NCI-H446 (cell line): ENCODE measurements around the gene ANKS1B.
A peak's percentile ranks its signal among the peaks of the same experiment; 100 is the strongest.
"Not testable (repeated sequence)": the region's sequence is repeated elsewhere in the genome, so short reads cannot be mapped to it uniquely, and the experiment has no call there.

Experiments used
- DNase-seq, 2 experiments: peaks; one replicate each; lab custom pipeline; 2025; lab: John Stamatoyannopoulos, UW

ANKS1B gene

GRCh38 chr12:99765469-99766114 is 219.1 kb downstream of the ANKS1B start:
- DNase-seq, result no peak

GRCh38 chr12:99759444-99759843 is 225.3 kb downstream of the ANKS1B start:
- DNase-seq, result peak; percentile 19 to 41

- no peak for DNase-seq
Observed at GRCh38 chr12:99758997-99759396, 225.7 kb downstream of the ANKS1B start.

- DNase-seq, result no peak
Observed at GRCh38 chr12:99752740-99753139, 232.0 kb downstream of the ANKS1B start.

GRCh38 chr12:99746538-99746937 is 238.2 kb downstream of the ANKS1B start:
- DNase-seq, result no peak

GRCh38 chr12:99745895-99746294 is 238.8 kb downstream of the ANKS1B start:
- DNase-seq, result no peak

- no peak for DNase-seq
Observed at GRCh38 chr12:99745121-99745520, 239.6 kb downstream of the ANKS1B start.

DNA sequence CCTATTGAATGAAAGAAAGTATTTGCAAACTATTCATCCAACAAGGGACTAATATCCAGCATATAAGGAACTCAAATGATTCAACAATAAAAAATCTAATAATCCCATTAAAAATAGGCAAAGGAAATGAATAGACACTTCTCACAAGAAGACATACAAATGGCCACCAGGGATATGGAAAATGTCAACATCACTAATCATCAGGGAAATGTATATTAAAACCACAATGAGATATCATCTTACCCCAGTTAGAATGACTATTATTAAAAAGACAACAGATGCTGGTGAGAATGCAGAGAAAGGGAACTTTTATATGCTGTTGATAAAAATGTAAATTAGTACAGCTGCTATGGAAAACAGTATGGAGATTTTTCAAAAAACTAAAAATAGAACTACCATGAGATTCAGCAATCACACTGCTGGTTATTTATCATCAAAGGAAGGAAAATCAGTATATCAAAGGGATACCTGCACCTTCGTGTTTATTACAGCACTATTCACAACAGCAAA is 247.9 kb downstream of the ANKS1B start:
- no peak for DNase-seq

DNA sequence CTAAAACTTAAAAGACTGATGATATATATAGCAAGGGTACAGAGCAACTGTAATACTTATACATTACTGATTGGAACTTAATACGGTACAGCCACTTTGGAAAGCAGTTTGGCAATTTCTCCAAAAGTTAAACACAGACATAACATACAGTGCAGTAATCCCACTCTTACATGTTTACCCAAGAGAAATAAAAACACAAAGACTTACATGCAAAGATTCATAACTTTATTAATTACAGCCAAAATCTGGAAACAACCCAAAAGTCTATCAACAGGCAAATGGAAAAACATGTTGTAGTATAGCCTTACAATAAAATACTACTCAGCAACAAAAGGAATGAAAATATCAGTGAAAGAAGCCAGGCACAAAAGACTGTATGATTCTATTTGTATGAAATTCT is 252.6 kb downstream of the ANKS1B start:
- DNase-seq, result no peak

DNA sequence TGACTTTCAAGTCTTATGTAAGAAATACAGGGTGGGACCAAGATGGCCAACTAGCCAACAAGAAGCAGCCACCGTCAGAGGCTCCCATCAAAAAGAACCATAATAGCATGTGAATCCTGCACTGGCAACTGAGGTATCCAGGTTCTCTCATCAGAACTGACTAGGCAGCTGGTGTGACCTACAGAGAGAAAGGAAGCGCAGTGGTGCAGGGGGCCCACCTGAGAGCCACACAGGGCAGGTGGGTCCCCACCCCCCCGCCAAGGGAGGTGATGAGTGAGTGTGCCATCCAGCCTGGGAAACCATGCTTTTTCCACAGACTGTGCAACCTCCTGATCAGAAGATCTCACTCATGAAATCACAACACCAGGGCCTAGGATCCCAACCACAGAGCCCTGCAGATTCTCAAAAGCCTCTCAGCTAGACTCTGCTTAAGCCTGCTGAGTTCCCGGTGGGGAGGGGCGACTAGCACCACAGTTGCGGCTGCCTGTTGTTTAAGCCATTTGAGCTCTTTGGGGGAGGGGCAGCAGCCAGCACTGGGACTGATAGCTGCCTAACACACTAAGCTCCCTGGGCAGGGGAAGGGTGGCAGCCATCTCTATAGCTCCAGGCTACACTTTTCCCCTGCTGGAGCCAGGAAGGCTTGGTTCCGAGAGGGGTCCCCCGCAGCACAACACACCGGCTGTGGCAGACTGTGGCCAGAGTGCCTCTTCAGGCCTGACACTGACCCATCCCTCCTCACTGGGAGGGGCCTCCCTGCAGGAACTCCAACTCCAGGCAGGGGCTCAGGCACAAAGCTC is 261.8 kb downstream of the ANKS1B start:
- no peak for DNase-seq

DNA sequence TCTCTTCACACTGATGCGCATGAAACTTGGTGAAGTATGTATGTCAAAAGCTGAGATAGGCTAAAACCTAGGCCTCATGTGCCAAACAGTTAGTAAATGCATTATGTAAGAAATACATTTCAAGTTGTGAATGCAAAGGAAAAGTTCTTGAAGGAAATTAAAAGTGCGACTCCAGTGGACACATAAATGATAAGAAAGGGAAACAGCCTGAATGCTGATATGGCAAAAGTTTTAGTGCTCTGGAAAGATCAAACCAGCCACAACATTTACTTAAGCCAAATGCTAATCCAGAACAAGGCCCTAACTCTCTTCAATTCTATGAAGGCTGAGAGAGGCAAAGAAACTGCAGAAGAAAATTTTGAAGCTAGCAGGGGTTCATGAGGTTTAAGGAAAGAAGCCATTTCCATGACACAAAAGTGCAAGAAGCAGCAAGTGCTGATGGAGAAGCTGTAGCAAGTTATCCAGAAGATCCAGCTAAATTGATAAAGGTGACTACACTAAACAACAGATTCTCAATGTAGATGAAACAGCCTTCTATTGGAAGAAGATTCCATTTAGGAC is 262.9 kb downstream of the ANKS1B start:
- no peak for DNase-seq

GRCh38 chr12:99720083-99720465 is 264.7 kb downstream of the ANKS1B start:
- not testable (repeated sequence) for DNase-seq

DNA sequence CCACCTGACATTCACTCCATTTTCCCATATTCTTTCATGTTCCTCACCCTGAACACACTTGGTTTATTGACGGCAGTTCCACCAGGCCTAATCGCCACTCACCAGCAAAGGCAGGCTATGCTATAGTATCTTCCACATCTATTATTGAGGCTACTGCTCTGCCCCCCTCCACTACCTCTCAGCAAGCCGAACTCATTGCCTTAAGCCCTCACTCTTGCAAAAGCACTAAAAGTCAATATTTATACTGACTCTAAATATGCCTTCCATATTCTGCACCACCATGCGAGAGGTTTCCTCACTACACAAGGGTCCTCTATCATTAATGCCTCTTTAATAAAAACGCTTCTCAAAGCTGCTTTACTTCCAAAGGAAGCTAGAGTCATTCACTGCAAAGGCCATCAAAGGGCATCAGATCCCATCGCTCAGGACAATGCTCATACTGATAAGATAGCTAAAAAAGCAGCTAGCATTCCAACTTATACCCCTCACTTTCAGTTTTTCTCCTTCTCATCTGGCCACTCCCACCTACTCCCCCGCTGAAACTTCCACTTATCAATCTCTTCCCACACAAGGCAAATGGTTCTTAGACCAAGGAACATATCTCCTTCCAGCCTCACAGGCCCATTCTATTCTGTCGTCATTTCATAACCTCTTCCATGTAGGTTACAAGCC is 265.2 kb downstream of the ANKS1B start:
- DNase-seq, result not testable (repeated sequence)

GRCh38 chr12:99715841-99716510 is 268.8 kb downstream of the ANKS1B start:
- not testable (repeated sequence) for DNase-seq

- not testable (repeated sequence) for DNase-seq
Observed at GRCh38 chr12:99714921-99715320, 269.8 kb downstream of the ANKS1B start.

GRCh38 chr12:99713946-99714520 is 270.7 kb downstream of the ANKS1B start:
- DNase-seq, result no peak

GRCh38 chr12:99712281-99712680 is 272.5 kb downstream of the ANKS1B start:
- DNase-seq, result no peak

- no peak for DNase-seq
Observed at GRCh38 chr12:99711246-99711645, 273.5 kb downstream of the ANKS1B start.

DNA sequence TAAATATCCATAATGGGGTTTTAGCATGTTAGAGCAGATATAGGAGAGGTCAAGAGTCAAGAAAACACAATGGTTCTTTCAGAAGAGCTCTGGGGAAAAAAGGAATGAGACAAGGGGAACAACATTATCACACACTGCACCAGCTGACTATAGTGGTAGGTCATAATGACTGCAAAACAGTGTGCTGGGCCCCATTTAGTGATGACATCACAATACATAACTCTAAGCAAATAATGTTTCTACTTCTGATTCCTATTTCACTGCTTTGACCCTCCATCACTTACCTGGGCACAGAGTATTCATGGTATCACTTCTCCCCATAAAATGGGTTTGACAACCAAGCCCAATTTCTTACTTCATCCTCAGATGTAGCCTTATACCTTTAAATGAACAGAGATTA is 275.1 kb downstream of the ANKS1B start:
- no peak for DNase-seq

DNA sequence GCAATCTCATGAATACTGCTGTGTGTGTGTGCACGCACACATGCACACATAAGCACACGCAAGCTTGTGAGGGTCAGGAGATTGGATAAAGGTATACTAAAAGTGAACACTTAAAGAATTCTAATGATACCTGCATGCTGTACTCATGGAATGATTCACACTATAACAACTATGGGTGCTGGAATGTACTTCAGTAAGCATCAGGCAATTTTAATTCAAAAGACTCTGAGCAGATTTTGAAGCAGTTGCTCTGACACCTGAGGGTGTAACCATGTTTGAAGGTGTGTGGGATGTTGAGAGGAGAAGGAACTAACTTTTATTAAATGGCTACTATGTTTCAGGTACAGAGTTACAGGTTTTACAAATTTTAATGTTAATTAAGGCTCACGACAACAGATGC is 275.6 kb downstream of the ANKS1B start:
- no peak for DNase-seq

DNA sequence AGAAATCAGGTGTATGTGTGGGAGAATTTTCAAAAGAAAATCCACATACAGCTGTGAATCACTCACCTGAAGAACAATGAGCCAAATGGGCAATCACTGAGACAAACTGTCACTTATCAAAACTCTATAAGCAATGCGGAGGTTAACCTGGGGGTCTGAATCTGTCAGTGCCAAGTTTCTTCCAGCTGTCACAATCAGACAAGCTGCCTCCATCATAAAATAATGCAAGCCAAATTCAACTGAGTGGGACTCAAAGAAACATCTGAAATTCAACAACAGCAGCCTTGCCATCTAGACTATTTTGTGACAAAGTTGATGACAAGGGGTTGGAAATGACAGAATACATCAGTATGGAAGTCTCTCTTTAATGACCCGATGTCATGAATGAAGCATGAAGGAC is 276.9 kb downstream of the ANKS1B start:
- no peak for DNase-seq
